ENCODE data around the gene POLN. TPM values are rescaled to one million over a fixed set of nuclear protein-coding genes. Genes with fewer than 3 reads are reported as not detected.

The POLN gene
- total RNA-seq, 2 experiments from 2014 or later = 4.0 to 4.4 TPM

DNA sequence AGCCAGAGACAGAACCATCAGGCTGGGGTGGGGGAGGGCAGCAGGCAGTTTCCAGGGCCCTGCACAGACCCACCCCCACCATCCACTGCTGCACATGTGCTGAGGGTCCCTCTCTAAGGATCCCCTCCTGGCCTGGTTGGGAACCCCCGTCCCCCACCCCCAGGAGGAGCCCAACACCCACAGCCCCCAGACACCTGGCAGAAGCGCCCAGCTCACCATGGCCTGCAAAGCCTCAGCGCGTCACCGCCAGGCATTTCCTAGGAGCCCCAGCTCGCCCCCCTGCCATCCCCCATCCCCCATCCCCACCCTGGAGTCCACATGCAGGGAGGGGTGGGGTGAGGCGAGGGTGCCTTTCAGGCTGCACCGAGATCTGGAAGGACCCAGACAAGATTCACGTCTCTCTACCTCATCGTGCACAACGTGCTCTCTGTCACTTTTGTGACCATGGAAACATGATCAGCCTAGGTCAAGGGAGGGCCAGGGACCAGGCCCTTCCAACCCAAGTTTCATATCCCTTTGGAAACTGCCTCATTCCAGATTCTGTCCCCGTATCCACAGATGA is 10.7 kb upstream of the POLN start:
- CTCF ChIA-PET (ENCODE audit: unreplicated experiment) = no interaction called here

GRCh38 chr4:2251795-2252529 is 10.0 kb upstream of the POLN start:
- no peaks in the 10 kb centered on the region for H3K79me2 ChIP-seq (ENCODE audit: insufficient read depth, low read depth, low read length)
- TF ChIP-seq EZH2phosphoT487 (IDR thresholded peaks at IDR 0.05; ENCODE audit: borderline replicate concordance, low read depth, low read length) = no peak
- TF ChIP-seq CTCF (conservative IDR thresholded peaks at IDR 0.05; ENCODE audit: low read length) = no peak
- H3K27ac ChIP-seq (ENCODE audit: low read depth, low read length, poor library complexity, severe bottlenecking) = no peak overlapping the region
- no peaks in the 10 kb centered on the region for H3K9me2 ChIP-seq (ENCODE audit: insufficient read depth, low read length)
- intact Hi-C loops (cut with micrococcal nuclease; ENCODE audit: unreplicated experiment) = no loop called here
- H3K4me3 ChIP-seq (ENCODE audit: low read depth, low read length, poor library complexity, severe bottlenecking) = no peak overlapping the region
- no peak overlapping the region for H3K4me2 ChIP-seq (ENCODE audit: low read length)
- CTCF ChIA-PET (ENCODE audit: unreplicated experiment) = no interaction called here
- no peak overlapping the region for H2AFZ ChIP-seq (ENCODE audit: low read length)
- BruUV-seq (replicated peaks) = no TSS peak
- no peaks in the 10 kb centered on the region for H3K9me3 ChIP-seq (ENCODE audit: low read length)
- no peaks in the 10 kb centered on the region for H4K20me1 ChIP-seq (ENCODE audit: insufficient read depth, low read length)
- no peak for DNase-seq (ENCODE audit: low spot score)
- POLR2A ChIA-PET = interaction anchor here (0.6 kb wide), 1 partner anchor 30 kb away, joined by 3 read pairs; no protein-coding TSS in a partner anchor
- no peaks in the 10 kb centered on the region for H3K4me1 ChIP-seq (ENCODE audit: insufficient read depth, low read length, poor library complexity, severe bottlenecking)
- H3K36me3 ChIP-seq (ENCODE audit: insufficient read depth, low read length) = no peaks in the 10 kb centered on the region

More for the DNA sequence above, 10.7 kb upstream of the POLN start:
- no peaks in the 10 kb centered on the region for H3K4me1 ChIP-seq (ENCODE audit: insufficient read depth, low read length, poor library complexity, severe bottlenecking)
- no peaks in the 10 kb centered on the region for H3K9me2 ChIP-seq (ENCODE audit: insufficient read depth, low read length)
- no peak for DNase-seq (ENCODE audit: low spot score)
- no peaks in the 10 kb centered on the region for H3K36me3 ChIP-seq (ENCODE audit: insufficient read depth, low read length)
- H3K4me3 ChIP-seq (ENCODE audit: low read depth, low read length, poor library complexity, severe bottlenecking) = no peak overlapping the region
- intact Hi-C loops (cut with micrococcal nuclease; ENCODE audit: unreplicated experiment) = no loop called here
- no peaks in the 10 kb centered on the region for H4K20me1 ChIP-seq (ENCODE audit: insufficient read depth, low read length)
- H2AFZ ChIP-seq (ENCODE audit: low read length) = no peak overlapping the region
- no peak for TF ChIP-seq CTCF (conservative IDR thresholded peaks at IDR 0.05; ENCODE audit: low read length)
- no peak for TF ChIP-seq EZH2phosphoT487 (IDR thresholded peaks at IDR 0.05; ENCODE audit: borderline replicate concordance, low read depth, low read length)
- H3K9me3 ChIP-seq (ENCODE audit: low read length) = no peaks in the 10 kb centered on the region
- H3K79me2 ChIP-seq (ENCODE audit: insufficient read depth, low read depth, low read length) = no peaks in the 10 kb centered on the region
- H3K4me2 ChIP-seq (ENCODE audit: low read length) = no peak overlapping the region
- no peak overlapping the region for H3K27ac ChIP-seq (ENCODE audit: low read depth, low read length, poor library complexity, severe bottlenecking)
- POLR2A ChIA-PET = interaction anchor here (0.6 kb wide), 1 partner anchor 29 kb away, joined by 3 read pairs; no protein-coding TSS in a partner anchor
- BruUV-seq (replicated peaks) = no TSS peak

All from OCI-LY7 (cell line).